Upper lobe of right lung (tissue), 1 donor: Measurements from ENCODE around the gene PELO. TPM values are rescaled to one million over a fixed set of nuclear protein-coding genes. Genes with fewer than 3 reads are reported as not detected.

Source experiments
- ATAC-seq: fragments of 200-7000 bp; cut with Tn5 transposase; one replicate; pipeline ENCODE4 v1.9.1; 2020; ENCODE audit warnings: mild to moderate bottlenecking, moderate library complexity
- DNase-seq: peaks from one replicate; pipeline ENCODE4 v3.0.0-alpha.2; 2020
- H3K27ac ChIP-seq: fragments of 200-600 bp; one replicate; pipeline ENCODE4 v1.8.0; 2022
- H3K27me3 ChIP-seq: fragments of 200-600 bp; one replicate; pipeline ENCODE4 v1.8.0; 2022; ENCODE audit warnings: mild to moderate bottlenecking
- H3K36me3 ChIP-seq: fragments of 200-600 bp; one replicate; pipeline ENCODE4 v1.8.0; 2022
- H3K4me1 ChIP-seq: fragments of 200-600 bp; one replicate; pipeline ENCODE4 v1.8.0; 2022
- H3K4me3 ChIP-seq: fragments of 200-600 bp; one replicate; pipeline ENCODE4 v1.8.0; 2022; ENCODE audit warnings: mild to moderate bottlenecking
- H3K9me3 ChIP-seq: fragments of 200-600 bp; one replicate; pipeline ENCODE4 v1.8.0; 2022
- intact Hi-C: fragments of 100-400 bp; cut with DNase I; formaldehyde crosslinking; loops from one replicate; pipeline ENCODE4 v1.11.0; 2022
- total RNA-seq: library from RNA; stranded (reverse); fragmentation: NEBNext Ultra II Directional; extraction: Animal tissue kit (Norgen Biotek cat#: 25700); gene quantifications from one replicate; pipeline ENCODE4 v1.2.1, GENCODE V29; 2021
- TF ChIP-seq, protein P1 (sequence below): fragments of 200-600 bp; IDR thresholded peaks from one replicate; pipeline ENCODE4 v1.8.0; 2022; ENCODE audit warnings: antibody characterized with exemption
- donor health status: DM: no; HTN: yes; CAD: no; lungs with severe emphysema.

The PELO gene
- total RNA-seq, 1 donor from 2014 or later, result 41.3 TPM

DNA sequence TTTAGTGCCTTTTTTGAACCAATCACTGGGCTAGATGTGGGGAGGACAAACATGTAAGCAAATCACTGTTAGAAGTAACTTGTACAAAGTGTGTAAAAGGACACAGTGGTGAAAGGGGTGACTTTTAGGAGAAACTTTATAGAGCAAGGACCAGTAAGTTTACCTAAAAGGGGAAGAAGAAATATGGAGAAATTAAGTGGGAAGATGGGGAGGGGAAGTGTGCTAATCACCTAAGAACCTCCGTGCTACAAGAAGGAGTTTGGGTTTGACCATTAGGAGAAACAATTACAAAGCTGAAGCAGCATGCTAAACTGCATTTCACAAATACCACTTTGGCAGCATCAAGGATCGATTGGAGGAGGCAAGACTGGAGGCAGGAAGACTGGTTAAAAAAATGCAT, 17.3 kb downstream of the PELO start:
- TF ChIP-seq, protein P1, sequence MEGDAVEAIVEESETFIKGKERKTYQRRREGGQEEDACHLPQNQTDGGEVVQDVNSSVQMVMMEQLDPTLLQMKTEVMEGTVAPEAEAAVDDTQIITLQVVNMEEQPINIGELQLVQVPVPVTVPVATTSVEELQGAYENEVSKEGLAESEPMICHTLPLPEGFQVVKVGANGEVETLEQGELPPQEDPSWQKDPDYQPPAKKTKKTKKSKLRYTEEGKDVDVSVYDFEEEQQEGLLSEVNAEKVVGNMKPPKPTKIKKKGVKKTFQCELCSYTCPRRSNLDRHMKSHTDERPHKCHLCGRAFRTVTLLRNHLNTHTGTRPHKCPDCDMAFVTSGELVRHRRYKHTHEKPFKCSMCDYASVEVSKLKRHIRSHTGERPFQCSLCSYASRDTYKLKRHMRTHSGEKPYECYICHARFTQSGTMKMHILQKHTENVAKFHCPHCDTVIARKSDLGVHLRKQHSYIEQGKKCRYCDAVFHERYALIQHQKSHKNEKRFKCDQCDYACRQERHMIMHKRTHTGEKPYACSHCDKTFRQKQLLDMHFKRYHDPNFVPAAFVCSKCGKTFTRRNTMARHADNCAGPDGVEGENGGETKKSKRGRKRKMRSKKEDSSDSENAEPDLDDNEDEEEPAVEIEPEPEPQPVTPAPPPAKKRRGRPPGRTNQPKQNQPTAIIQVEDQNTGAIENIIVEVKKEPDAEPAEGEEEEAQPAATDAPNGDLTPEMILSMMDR, result no peak
- peak overlapping the region; percentile 79 for H3K4me3 ChIP-seq
- H3K9me3 ChIP-seq, result no peaks in the 10 kb centered on the region
- intact Hi-C loops, result no loop called here
- H3K36me3 ChIP-seq, result peaks cover 9% of the 10 kb centered on the region
- H3K4me1 ChIP-seq, result peaks cover 74% of the 10 kb centered on the region
- H3K27ac ChIP-seq, result peak overlapping the region; percentile 49
- ATAC-seq, result no peak
- no peak for DNase-seq
- no peaks in the 10 kb centered on the region for H3K27me3 ChIP-seq

DNA sequence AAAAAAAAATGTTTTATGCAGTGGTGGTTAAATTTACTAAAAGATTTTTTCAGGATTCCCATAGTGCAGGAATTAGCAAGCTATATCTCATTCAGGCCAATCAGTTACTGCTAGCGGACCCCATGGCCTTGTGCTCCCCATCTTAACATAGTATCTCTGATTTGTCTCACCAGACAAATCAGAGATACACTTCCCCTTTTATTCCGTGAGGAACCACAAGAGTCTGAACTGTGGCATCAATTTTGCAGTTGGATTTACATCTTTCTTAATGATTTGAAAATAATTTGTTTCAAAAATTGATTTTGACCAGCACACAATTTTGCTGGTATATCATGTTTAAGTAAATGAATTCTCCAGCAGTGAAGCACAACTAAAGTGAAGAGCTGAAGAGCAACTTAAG, 17.9 kb downstream of the PELO start:
- H3K36me3 ChIP-seq, result peaks cover 9% of the 10 kb centered on the region
- intact Hi-C loops, result no loop called here
- no peaks in the 10 kb centered on the region for H3K9me3 ChIP-seq
- ATAC-seq (no peak), DNase-seq (no peak)
- H3K4me3 ChIP-seq, result no peak overlapping the region
- peaks cover 80% of the 10 kb centered on the region for H3K4me1 ChIP-seq
- TF ChIP-seq, protein P1, result no peak
- no peak overlapping the region for H3K27ac ChIP-seq
- no peaks in the 10 kb centered on the region for H3K27me3 ChIP-seq

GRCh38 chr5:52807037-52807436, 19.3 kb downstream of the PELO start:
- H3K4me3 ChIP-seq, result no peak overlapping the region
- no peaks in the 10 kb centered on the region for H3K9me3 ChIP-seq
- DNase-seq (no peak), ATAC-seq (no peak)
- peaks cover 79% of the 10 kb centered on the region for H3K4me1 ChIP-seq
- intact Hi-C loops, result no loop called here
- H3K36me3 ChIP-seq, result peaks cover 3% of the 10 kb centered on the region
- no peaks in the 10 kb centered on the region for H3K27me3 ChIP-seq
- H3K27ac ChIP-seq, result no peak overlapping the region
- TF ChIP-seq, protein P1, result no peak

DNA sequence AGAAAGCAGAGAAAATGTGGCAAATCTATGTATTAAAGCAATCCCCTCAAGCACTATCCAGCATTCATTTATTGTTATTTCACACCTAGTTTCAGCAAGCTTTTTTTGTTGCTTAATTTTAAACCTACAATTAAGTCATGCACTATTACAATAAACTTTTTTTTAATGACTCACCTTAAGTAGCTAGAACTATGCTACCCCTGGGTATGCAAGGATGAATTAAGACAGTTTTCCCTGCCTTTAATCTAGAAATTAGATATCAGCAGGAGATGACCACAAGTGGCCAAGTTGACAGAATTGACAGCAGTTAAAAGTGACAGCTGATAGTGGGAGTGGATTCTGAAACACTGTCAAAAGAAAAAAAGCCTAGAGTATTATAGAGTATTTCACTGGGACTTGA, 20.0 kb downstream of the PELO start:
- no peak for DNase-seq
- Histone ChIP-seq H3K4me1 (peaks cover 73% of the 10 kb centered on the region), H3K27me3 (no peaks in the 10 kb centered on the region), H3K4me3 (no peak overlapping the region), H3K9me3 (no peaks in the 10 kb centered on the region), H3K36me3 (no peaks in the 10 kb centered on the region), H3K27ac (no peak overlapping the region)
- intact Hi-C loops, result no loop called here
- TF ChIP-seq, protein P1, result no peak
- ATAC-seq, result no peak

DNA sequence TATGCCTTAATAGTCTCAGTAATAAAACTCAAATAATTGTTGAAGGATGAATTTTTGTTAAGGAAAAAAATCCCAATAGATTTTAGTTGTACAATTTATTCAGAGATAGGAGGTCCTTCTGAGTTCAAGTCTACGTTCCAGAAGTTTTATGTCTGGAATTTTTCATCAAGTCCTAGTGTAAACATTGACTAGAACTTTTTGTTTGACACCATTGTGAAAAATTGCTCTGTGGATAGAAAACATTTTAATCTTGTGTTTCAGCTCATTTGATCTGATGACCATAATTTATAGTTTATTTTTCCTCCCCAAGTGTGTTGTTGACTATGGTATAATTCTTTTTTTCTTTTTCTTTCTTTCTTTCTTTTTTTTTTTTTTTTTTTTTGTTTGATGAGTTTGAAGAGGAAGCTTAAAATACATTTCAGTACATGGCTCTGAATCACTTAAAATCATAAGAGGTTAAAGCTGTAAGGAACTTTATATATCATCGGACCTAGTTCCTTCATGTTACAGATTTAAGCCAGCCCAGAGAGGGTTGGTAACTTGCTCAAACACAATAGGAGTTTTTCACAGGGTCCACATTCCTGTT, 20.7 kb downstream of the PELO start:
- H3K4me3 ChIP-seq, result no peak overlapping the region
- no peaks in the 10 kb centered on the region for H3K36me3 ChIP-seq
- no peaks in the 10 kb centered on the region for H3K27me3 ChIP-seq
- DNase-seq (no peak), ATAC-seq (no peak)
- H3K27ac ChIP-seq, result no peak overlapping the region
- H3K4me1 ChIP-seq, result peaks cover 66% of the 10 kb centered on the region
- TF ChIP-seq, protein P1, result no peak
- intact Hi-C loops, result no loop called here
- no peaks in the 10 kb centered on the region for H3K9me3 ChIP-seq

- intact Hi-C loops, result no loop called here
- Histone ChIP-seq H3K36me3 (no peaks in the 10 kb centered on the region), H3K4me3 (no peak overlapping the region), H3K27me3 (no peaks in the 10 kb centered on the region), H3K4me1 (peaks cover 56% of the 10 kb centered on the region), H3K27ac (peak overlapping the region; percentile 39), H3K9me3 (no peaks in the 10 kb centered on the region)
- no peak for DNase-seq
- peak; percentile 55 for ATAC-seq
- TF ChIP-seq, protein P1, result no peak
Measured at GRCh38 chr5:52809884-52810283, 22.2 kb downstream of the PELO start.
